PC-9 (cell line): Measurements from ENCODE around the gene MCM9.

Source experiments
- EZH2 ChIP-seq: fragments of 200-600 bp; sonication (generic); IDR thresholded peaks from 2 replicates; pipeline ENCODE4 v1.8.0; 2017; ENCODE audit warnings: antibody characterized with exemption, low read depth
- TF ChIP-seq, protein P1 (sequence below): fragments of 200-600 bp; sonication (generic); conservative IDR thresholded peaks from 2 replicates; pipeline ENCODE4 v1.6.1; 2017; ENCODE audit warnings: mixed run types, antibody characterized with exemption, mild to moderate bottlenecking, moderate library complexity

DNA sequence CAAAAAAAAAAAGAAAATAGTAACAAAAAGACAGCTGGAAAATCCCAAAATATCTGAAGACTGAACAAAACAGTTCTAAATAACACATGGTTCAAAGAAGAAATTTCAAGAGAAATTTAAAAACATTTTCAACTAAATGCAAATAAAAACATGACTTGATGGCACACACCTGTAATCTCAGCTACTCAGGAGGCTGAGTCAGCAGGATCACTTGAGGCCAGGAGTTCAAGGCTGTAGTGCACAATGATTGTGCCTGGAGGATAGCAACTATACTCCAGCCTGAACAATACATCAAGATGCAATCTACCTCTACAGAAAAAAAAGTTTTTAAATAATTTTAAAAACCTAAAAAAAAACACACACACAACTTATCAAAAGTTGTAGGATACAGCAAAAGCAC lies 62.6 kb downstream of the MCM9 start:
- TF ChIP-seq, protein P1, sequence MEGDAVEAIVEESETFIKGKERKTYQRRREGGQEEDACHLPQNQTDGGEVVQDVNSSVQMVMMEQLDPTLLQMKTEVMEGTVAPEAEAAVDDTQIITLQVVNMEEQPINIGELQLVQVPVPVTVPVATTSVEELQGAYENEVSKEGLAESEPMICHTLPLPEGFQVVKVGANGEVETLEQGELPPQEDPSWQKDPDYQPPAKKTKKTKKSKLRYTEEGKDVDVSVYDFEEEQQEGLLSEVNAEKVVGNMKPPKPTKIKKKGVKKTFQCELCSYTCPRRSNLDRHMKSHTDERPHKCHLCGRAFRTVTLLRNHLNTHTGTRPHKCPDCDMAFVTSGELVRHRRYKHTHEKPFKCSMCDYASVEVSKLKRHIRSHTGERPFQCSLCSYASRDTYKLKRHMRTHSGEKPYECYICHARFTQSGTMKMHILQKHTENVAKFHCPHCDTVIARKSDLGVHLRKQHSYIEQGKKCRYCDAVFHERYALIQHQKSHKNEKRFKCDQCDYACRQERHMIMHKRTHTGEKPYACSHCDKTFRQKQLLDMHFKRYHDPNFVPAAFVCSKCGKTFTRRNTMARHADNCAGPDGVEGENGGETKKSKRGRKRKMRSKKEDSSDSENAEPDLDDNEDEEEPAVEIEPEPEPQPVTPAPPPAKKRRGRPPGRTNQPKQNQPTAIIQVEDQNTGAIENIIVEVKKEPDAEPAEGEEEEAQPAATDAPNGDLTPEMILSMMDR, result no peak
- no peak for TF ChIP-seq EZH2
